Astrocyte of the hippocampus (primary cell): ENCODE measurements around the gene SKAP2.
A peak's percentile ranks its signal among the peaks of the same experiment; 100 is the strongest.
"Not testable (repeated sequence)": the region's sequence is repeated elsewhere in the genome, so short reads cannot be mapped to it uniquely, and the experiment has no call there.

Source experiments
- DNase-seq: peaks from one replicate; pipeline ENCODE4 v3.0.0; 2011; ENCODE audit warnings: low read depth, low spot score

Gene SKAP2

GRCh38 chr7:26857506-26858240, 6.7 kb downstream of the SKAP2 start:
- peak; percentile 22 for DNase-seq

- DNase-seq: no peak
Observed at GRCh38 chr7:26857170-26857505, 7.3 kb downstream of the SKAP2 start.

GRCh38 chr7:26856176-26856985, 8.0 kb downstream of the SKAP2 start:
- no peak for DNase-seq

- no peak for DNase-seq
Observed at GRCh38 chr7:26854876-26855855, 9.2 kb downstream of the SKAP2 start.

GRCh38 chr7:26853788-26854393, 10.5 kb downstream of the SKAP2 start:
- DNase-seq: peak; percentile 39

- DNase-seq: no peak
Observed at GRCh38 chr7:26850193-26850651, 14.2 kb downstream of the SKAP2 start.

- no peak for DNase-seq
Observed at GRCh38 chr7:26843705-26844104, 20.7 kb downstream of the SKAP2 start.

- no peak for DNase-seq
Observed at GRCh38 chr7:26842897-26843296, 21.5 kb downstream of the SKAP2 start.

GRCh38 chr7:26841003-26841739, 23.2 kb downstream of the SKAP2 start:
- DNase-seq: no peak

- DNase-seq: not testable (repeated sequence)
Observed at GRCh38 chr7:26836793-26837192, 27.6 kb downstream of the SKAP2 start.

GRCh38 chr7:26815426-26815825, 49.0 kb downstream of the SKAP2 start:
- no peak for DNase-seq

- peak; percentile 38 for DNase-seq
Observed at GRCh38 chr7:26813432-26813831, 51.0 kb downstream of the SKAP2 start.

- no peak for DNase-seq
Observed at GRCh38 chr7:26794541-26794940, 69.8 kb downstream of the SKAP2 start.

GRCh38 chr7:26792576-26792975, 71.8 kb downstream of the SKAP2 start:
- no peak for DNase-seq

GRCh38 chr7:26792006-26792405, 72.4 kb downstream of the SKAP2 start:
- no peak for DNase-seq

- no peak for DNase-seq
Observed at GRCh38 chr7:26789481-26790184, 74.8 kb downstream of the SKAP2 start.

GRCh38 chr7:26787701-26788100, 76.7 kb downstream of the SKAP2 start:
- DNase-seq: peak; percentile 2

- DNase-seq: no peak
Observed at GRCh38 chr7:26784118-26784517, 80.3 kb downstream of the SKAP2 start.

GRCh38 chr7:26782501-26782900, 81.9 kb downstream of the SKAP2 start:
- no peak for DNase-seq

GRCh38 chr7:26779978-26780595, 84.3 kb downstream of the SKAP2 start:
- no peak for DNase-seq
